Stimulated activated naive B cell treated with anti-CD40 and anti-IgM and Interleukin-4, amounts not matched to agents 10 μg/mL and 1 μg/mL and 100 μg/mL, for 72 hours (primary cell): Measurements from ENCODE around the gene MYO1H.

ENCODE experiments used
- ATAC-seq, 2 donors: fragments of 150-1000 bp; cut with Tn5 transposase; replicated peaks; 2 replicates each; pipeline ENCODE4 v1.10.0; 2021; ENCODE audit warnings: moderate library complexity in 1 of 2
- DNase-seq: peaks from one replicate; pipeline ENCODE4 v3.0.0; 2021
- H3K27ac Mint-ChIP-seq: one replicate; pipeline ENCODE4 v1.8.0; 2022; ENCODE audit warnings: mild to moderate bottlenecking, mixed read lengths
- H3K27me3 Mint-ChIP-seq, 2 donors: one replicate each; pipeline ENCODE4 v1.8.0; 2022; ENCODE audit warnings: mixed read lengths in 2 of 2
- H3K36me3 Mint-ChIP-seq, 2 donors: one replicate each; pipeline ENCODE4 v1.8.0; 2022; ENCODE audit warnings: mixed read lengths in 2 of 2, mild to moderate bottlenecking in 1 of 2
- H3K4me1 Mint-ChIP-seq, 2 donors: one replicate each; pipeline ENCODE4 v1.8.0; 2022; ENCODE audit warnings: mixed read lengths in 2 of 2, mild to moderate bottlenecking in 1 of 2
- H3K4me3 Mint-ChIP-seq, 2 donors: one replicate each; pipeline ENCODE4 v1.8.0; 2022; ENCODE audit warnings: mild to moderate bottlenecking in 2 of 2, mixed read lengths in 2 of 2, moderate library complexity in 1 of 2
- H3K9me3 Mint-ChIP-seq, 2 donors: one replicate each; pipeline ENCODE4 v1.8.0; 2022; ENCODE audit warnings: mixed read lengths in 2 of 2, mild to moderate bottlenecking in 1 of 2

The MYO1H gene

GRCh38 chr12:109487181-109488050, 139.7 kb downstream of the MYO1H start:
- no peaks in the 10 kb centered on the region for H3K9me3 Mint-ChIP-seq
- no peak overlapping the region for H3K4me3 Mint-ChIP-seq
- peaks cover 34 to 40% of the 10 kb centered on the region in 2 donors for H3K36me3 Mint-ChIP-seq
- no peak for DNase-seq
- H3K4me1 Mint-ChIP-seq = no peaks in the 10 kb centered on the region
- H3K27me3 Mint-ChIP-seq = no peaks in the 10 kb centered on the region
- H3K27ac Mint-ChIP-seq = no peak overlapping the region
- ATAC-seq = no peak

GRCh38 chr12:109488051-109488665, 140.5 kb downstream of the MYO1H start:
- peaks cover 36 to 42% of the 10 kb centered on the region in 2 donors for H3K36me3 Mint-ChIP-seq
- H3K27ac Mint-ChIP-seq = no peak overlapping the region
- no peak for DNase-seq
- no peaks in the 10 kb centered on the region for H3K27me3 Mint-ChIP-seq
- no peak overlapping the region for H3K4me3 Mint-ChIP-seq
- no peak for ATAC-seq
- H3K9me3 Mint-ChIP-seq = no peaks in the 10 kb centered on the region
- H3K4me1 Mint-ChIP-seq = no peaks in the 10 kb centered on the region

GRCh38 chr12:109489016-109489954, 141.6 kb downstream of the MYO1H start:
- no peaks in the 10 kb centered on the region for H3K9me3 Mint-ChIP-seq
- no peak overlapping the region for H3K4me3 Mint-ChIP-seq
- no peaks in the 10 kb centered on the region for H3K4me1 Mint-ChIP-seq
- H3K36me3 Mint-ChIP-seq = peaks cover 40 to 44% of the 10 kb centered on the region in 2 donors
- H3K27me3 Mint-ChIP-seq = no peaks in the 10 kb centered on the region
- no peak for DNase-seq
- no peak for ATAC-seq
- no peak overlapping the region for H3K27ac Mint-ChIP-seq

DNA sequence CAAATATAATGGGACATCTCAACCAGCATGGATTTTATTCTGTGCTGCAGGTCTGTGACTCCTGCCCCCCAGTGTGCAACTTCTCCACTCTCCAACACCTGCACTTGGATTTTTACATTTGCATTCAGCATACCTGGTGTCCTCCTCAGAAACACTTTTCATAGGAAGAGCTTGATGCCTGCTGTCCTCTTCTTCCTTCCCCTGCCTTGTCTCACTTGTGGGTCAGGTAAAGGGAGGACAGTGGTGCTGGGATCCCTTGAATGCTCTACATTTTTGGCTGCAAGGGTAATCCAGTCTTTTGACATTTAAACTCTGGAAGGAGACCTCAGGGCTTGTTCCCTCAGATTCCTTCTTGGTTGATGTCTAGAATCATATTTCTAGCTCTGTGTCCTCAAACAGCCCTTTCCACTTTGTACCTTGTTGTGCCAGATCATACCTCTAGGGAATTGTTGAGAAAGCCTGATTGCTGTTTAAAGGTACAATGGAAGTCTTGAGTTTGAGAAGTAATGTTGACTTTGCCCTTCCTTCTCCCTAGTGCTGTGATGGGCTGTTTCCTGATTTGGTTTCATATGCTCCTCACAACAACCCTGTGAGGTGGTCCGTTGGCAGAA, 142.4 kb downstream of the MYO1H start:
- no peak for ATAC-seq
- Mint-ChIP-seq H3K27ac (no peak overlapping the region), H3K4me3 (no peak overlapping the region), H3K9me3 (no peaks in the 10 kb centered on the region), H3K36me3 (peaks cover 46 to 50% of the 10 kb centered on the region in 2 donors), H3K27me3 (no peaks in the 10 kb centered on the region), H3K4me1 (no peaks in the 10 kb centered on the region)
- no peak for DNase-seq

DNA sequence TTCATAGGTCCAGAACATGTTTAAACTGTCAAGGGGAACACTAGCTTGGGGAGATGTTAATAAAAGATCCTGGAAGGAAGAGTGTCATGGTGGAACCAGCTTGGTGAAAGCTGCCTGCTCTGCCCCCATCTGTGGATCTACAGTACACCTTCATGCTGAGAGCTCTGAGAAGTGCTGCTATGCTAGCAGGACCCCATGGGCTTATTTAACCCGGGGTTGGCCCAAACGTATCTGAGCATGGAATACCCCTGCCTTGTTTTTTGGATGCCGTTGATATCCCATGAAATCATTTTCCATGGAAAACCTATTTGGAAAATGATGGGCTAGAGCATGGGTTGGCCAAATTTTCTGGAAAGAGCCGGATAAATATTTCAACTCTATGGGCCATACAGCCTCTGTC, 144.0 kb downstream of the MYO1H start:
- Mint-ChIP-seq H3K27ac (no peak overlapping the region), H3K4me3 (no peak overlapping the region), H3K27me3 (no peaks in the 10 kb centered on the region), H3K36me3 (peaks cover 54 to 60% of the 10 kb centered on the region in 2 donors), H3K4me1 (no peaks in the 10 kb centered on the region), H3K9me3 (no peaks in the 10 kb centered on the region)
- no peak for ATAC-seq
- DNase-seq = no peak

GRCh38 chr12:109492371-109492770, 144.7 kb downstream of the MYO1H start:
- Mint-ChIP-seq H3K27me3 (no peaks in the 10 kb centered on the region), H3K27ac (no peak overlapping the region), H3K4me3 (no peak overlapping the region), H3K4me1 (no peaks in the 10 kb centered on the region), H3K9me3 (no peaks in the 10 kb centered on the region), H3K36me3 (peaks cover 51 to 57% of the 10 kb centered on the region in 2 donors)
- ATAC-seq (no peak), DNase-seq (no peak)

DNA sequence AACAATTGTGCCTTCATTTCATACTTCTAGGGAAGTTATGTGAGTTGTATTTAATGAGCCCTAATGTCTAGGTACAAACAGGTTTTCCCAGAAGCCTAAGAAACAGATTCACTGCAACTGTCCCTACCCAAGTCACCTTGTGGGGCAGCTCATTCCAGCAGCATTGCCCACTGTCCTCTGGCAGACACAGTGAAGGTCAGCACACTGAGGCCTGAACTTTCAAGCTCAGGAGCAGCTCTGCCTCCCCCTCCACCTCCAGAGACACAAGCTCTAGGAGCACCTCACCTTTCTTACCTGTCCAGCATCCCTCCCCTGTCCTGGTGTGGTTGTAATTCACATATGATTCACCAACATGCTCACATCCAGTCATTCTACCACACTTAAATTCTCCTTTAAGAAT, 145.4 kb downstream of the MYO1H start:
- Mint-ChIP-seq H3K9me3 (no peaks in the 10 kb centered on the region), H3K4me1 (no peaks in the 10 kb centered on the region), H3K4me3 (no peak overlapping the region), H3K27ac (no peak overlapping the region), H3K36me3 (peaks cover 57 to 60% of the 10 kb centered on the region in 2 donors), H3K27me3 (no peaks in the 10 kb centered on the region)
- DNase-seq = no peak
- no peak for ATAC-seq

DNA sequence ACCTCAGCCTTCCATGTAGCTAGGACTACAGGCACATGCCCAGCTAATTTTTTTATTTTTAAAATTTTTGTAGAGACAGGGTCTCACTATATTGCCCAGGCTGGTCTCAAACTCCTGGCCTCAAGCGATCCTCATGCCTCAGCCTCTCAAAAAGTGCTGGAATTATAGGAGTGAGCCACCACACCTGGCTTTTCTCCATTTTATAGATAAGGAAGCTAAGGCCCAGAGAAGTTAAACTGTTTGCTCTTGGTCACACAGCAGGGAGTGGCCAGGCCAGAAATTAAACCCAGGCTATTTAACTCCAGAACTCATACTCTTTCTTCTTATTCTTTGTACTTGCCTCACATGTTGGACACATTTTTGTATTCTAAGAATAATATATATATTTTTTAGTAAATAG, 146.2 kb downstream of the MYO1H start:
- no peak for DNase-seq
- H3K9me3 Mint-ChIP-seq = no peaks in the 10 kb centered on the region
- no peaks in the 10 kb centered on the region for H3K4me1 Mint-ChIP-seq
- ATAC-seq = no peak
- H3K27ac Mint-ChIP-seq = no peak overlapping the region
- no peak overlapping the region for H3K4me3 Mint-ChIP-seq
- H3K36me3 Mint-ChIP-seq = peaks cover 51 to 65% of the 10 kb centered on the region in 2 donors
- no peaks in the 10 kb centered on the region for H3K27me3 Mint-ChIP-seq

- Mint-ChIP-seq H3K27me3 (no peaks in the 10 kb centered on the region), H3K4me1 (no peaks in the 10 kb centered on the region), H3K36me3 (peaks cover 49 to 65% of the 10 kb centered on the region in 2 donors), H3K27ac (peak overlapping the region; percentile 51), H3K9me3 (no peaks in the 10 kb centered on the region), H3K4me3 (no peak overlapping the region)
- ATAC-seq (no peak), DNase-seq (no peak)
Measured at GRCh38 chr12:109494348-109494881, 146.7 kb downstream of the MYO1H start.

GRCh38 chr12:109495012-109495411, 147.3 kb downstream of the MYO1H start:
- peaks cover 46 to 68% of the 10 kb centered on the region in 2 donors for H3K36me3 Mint-ChIP-seq
- H3K9me3 Mint-ChIP-seq = no peaks in the 10 kb centered on the region
- no peak for DNase-seq
- H3K27ac Mint-ChIP-seq = no peak overlapping the region
- ATAC-seq = no peak
- no peak overlapping the region for H3K4me3 Mint-ChIP-seq
- H3K27me3 Mint-ChIP-seq = no peaks in the 10 kb centered on the region
- H3K4me1 Mint-ChIP-seq = no peaks in the 10 kb centered on the region

GRCh38 chr12:109496306-109496705, 148.6 kb downstream of the MYO1H start:
- DNase-seq (no peak), ATAC-seq (no peak)
- no peaks in the 10 kb centered on the region for H3K9me3 Mint-ChIP-seq
- H3K36me3 Mint-ChIP-seq = peaks cover 51 to 73% of the 10 kb centered on the region in 2 donors
- H3K4me3 Mint-ChIP-seq = no peak overlapping the region
- no peaks in the 10 kb centered on the region for H3K4me1 Mint-ChIP-seq
- H3K27ac Mint-ChIP-seq = no peak overlapping the region
- H3K27me3 Mint-ChIP-seq = no peaks in the 10 kb centered on the region

DNA sequence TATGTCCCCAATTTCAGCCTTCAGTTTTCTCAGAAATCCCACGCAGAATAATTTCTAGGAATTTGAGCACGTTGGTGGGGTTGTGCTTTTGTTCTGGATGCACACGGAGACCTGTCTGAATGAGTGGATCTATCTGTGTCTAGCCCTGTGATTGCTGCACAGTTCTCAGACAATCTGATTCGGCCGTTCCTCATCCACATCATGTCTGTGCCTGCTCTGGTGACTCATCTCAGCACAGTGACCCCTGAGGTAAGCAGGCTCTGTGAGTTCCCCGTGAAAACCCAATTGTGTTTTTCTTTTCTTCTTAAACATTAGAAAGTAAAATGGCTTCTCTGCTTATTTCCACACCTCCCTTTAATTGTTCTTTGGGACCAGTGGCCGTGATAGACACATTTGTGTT, 150.0 kb downstream of the MYO1H start:
- DNase-seq = no peak
- Mint-ChIP-seq H3K27ac (no peak overlapping the region), H3K36me3 (peaks cover 50 to 80% of the 10 kb centered on the region in 2 donors), H3K4me1 (no peaks in the 10 kb centered on the region), H3K4me3 (no peak overlapping the region), H3K9me3 (no peaks in the 10 kb centered on the region), H3K27me3 (no peaks in the 10 kb centered on the region)
- ATAC-seq = no peak
